SK-N-SH treated with all-trans-retinoic acid at 6 μM for 48 hours (cell line): ENCODE data around the gene FOXE3.

Experiments
- ATAC-seq: fragments of 200-7000 bp; cut with Tn5 transposase; 3 replicates; pipeline ENCODE4 v1.9.1; 2020; ENCODE audit warnings: mild to moderate bottlenecking, moderate library complexity
- ARNTL ChIP-seq: fragments of 450-650 bp; formaldehyde crosslinking; IDR thresholded peaks from 2 replicates; pipeline ENCODE4 v1.5.0; 2020; ENCODE audit warnings: low read depth, mild to moderate bottlenecking, moderate library complexity, borderline replicate concordance
- BACH2 ChIP-seq: fragments of 250-450 bp; sonication (Bioruptor Pico); IDR thresholded peaks from 2 replicates; pipeline ENCODE4 v1.9.0; 2021; ENCODE audit warnings: mild to moderate bottlenecking, borderline replicate concordance
- CSDC2 ChIP-seq: fragments of 250-450 bp; sonication (Bioruptor Pico); IDR thresholded peaks from 2 replicates; pipeline ENCODE4 v1.5.0; 2020; ENCODE audit warnings: mild to moderate bottlenecking, moderate library complexity
- ESRRG ChIP-seq: fragments of 250-450 bp; sonication (Bioruptor Pico); IDR thresholded peaks from 2 replicates; pipeline ENCODE4 v1.6.1; 2021; ENCODE audit warnings: mild to moderate bottlenecking
- GLIS3 ChIP-seq: fragments of 250-450 bp; sonication (Bioruptor Pico); IDR thresholded peaks from 2 replicates; pipeline ENCODE4 v1.5.0; 2020; ENCODE audit warnings: mild to moderate bottlenecking, moderate library complexity
- ISL1 ChIP-seq: fragments of 250-450 bp; sonication (Bioruptor Pico); IDR thresholded peaks from 2 replicates; pipeline ENCODE4 v2.1.2; 2022; ENCODE audit warnings: mild to moderate bottlenecking, moderate library complexity
- OSR1 ChIP-seq: fragments of 250-450 bp; sonication (Bioruptor Pico); IDR thresholded peaks from 2 replicates; pipeline ENCODE4 v1.8.0; 2022; ENCODE audit warnings: moderate library complexity, mild to moderate bottlenecking, inconsistent platforms
- PPARA ChIP-seq: fragments of 250-450 bp; sonication (Bioruptor Pico); IDR thresholded peaks from 2 replicates; pipeline ENCODE4 v1.5.0; 2020; ENCODE audit warnings: mild to moderate bottlenecking, borderline replicate concordance
- RARB ChIP-seq: fragments of 250-450 bp; sonication (Bioruptor Pico); IDR thresholded peaks from 2 replicates; pipeline ENCODE4 v1.8.0; 2021; ENCODE audit warnings: mild to moderate bottlenecking, moderate library complexity
- TCF4 ChIP-seq: fragments of 250-450 bp; sonication (Bioruptor Pico); IDR thresholded peaks from 2 replicates; pipeline ENCODE4 v1.8.0; 2021; ENCODE audit warnings: mild to moderate bottlenecking, moderate library complexity, borderline replicate concordance
- TOX ChIP-seq: fragments of 250-450 bp; sonication (Bioruptor Pico); IDR thresholded peaks from 2 replicates; pipeline ENCODE4 v1.8.0; 2021; ENCODE audit warnings: mild to moderate bottlenecking, moderate library complexity, borderline replicate concordance
- ZC3H10 ChIP-seq: fragments of 250-450 bp; sonication (Bioruptor Pico); IDR thresholded peaks from 2 replicates; pipeline ENCODE4 v1.5.1; 2021; ENCODE audit warnings: mild to moderate bottlenecking, moderate library complexity
- ZFP30 ChIP-seq: fragments of 450-650 bp; formaldehyde crosslinking; IDR thresholded peaks from 2 replicates; pipeline ENCODE4 v1.5.0; 2022; ENCODE audit warnings: mild to moderate bottlenecking, moderate library complexity
- ZNF565 ChIP-seq: fragments of 450-650 bp; formaldehyde crosslinking; conservative IDR thresholded peaks from 2 replicates; pipeline ENCODE4 v1.5.0; 2020; ENCODE audit warnings: low read depth, mild to moderate bottlenecking, moderate library complexity
- ZNF8 ChIP-seq: fragments of 450-650 bp; formaldehyde crosslinking; IDR thresholded peaks from 2 replicates; pipeline ENCODE4 v1.5.0; 2020; ENCODE audit warnings: mild to moderate bottlenecking, moderate library complexity
- TF ChIP-seq, protein P1 (sequence below): fragments of 250-450 bp; sonication (Bioruptor Pico); IDR thresholded peaks from 2 replicates; pipeline ENCODE4 v1.5.1; 2020; ENCODE audit warnings: low read depth, mild to moderate bottlenecking, moderate library complexity
- TF ChIP-seq, protein P2 (sequence below): fragments of 250-450 bp; sonication (Bioruptor Pico); IDR thresholded peaks from 2 replicates; pipeline ENCODE4 v1.8.0; 2021; ENCODE audit warnings: low read depth, mild to moderate bottlenecking, moderate library complexity, borderline replicate concordance
- TF ChIP-seq, protein P3 (sequence below): fragments of 250-450 bp; sonication (Bioruptor Pico); IDR thresholded peaks from 2 replicates; pipeline ENCODE4 v1.5.1; 2021; ENCODE audit warnings: mild to moderate bottlenecking, moderate library complexity
- TF ChIP-seq, protein P4 (sequence below): fragments of 250-450 bp; sonication (Bioruptor Pico); IDR thresholded peaks from 2 replicates; pipeline ENCODE4 v1.5.0; 2020; ENCODE audit warnings: mild to moderate bottlenecking, moderate library complexity
- TF ChIP-seq, protein P5 (sequence below): fragments of 250-450 bp; sonication (Bioruptor Pico); IDR thresholded peaks from 2 replicates; pipeline ENCODE4 v1.8.0; 2020; ENCODE audit warnings: mild to moderate bottlenecking, moderate library complexity, borderline replicate concordance

FOXE3 gene

DNA sequence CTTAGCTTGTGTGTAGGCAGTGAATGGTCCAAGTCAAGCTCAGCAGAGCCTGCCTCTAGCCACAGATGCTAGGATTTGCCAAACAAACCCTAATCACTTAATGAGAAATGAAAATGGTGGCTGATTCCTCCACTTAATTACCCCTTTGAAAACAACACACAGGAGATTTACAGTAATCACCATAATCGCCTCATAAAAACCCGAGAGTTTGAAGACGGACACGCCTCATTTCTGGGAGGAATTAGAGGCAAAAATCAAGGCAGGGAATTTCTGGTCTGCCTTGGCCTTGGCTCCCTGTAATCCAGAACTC, 16.3 kb upstream of the FOXE3 start:
- TF ChIP-seq, protein P1, sequence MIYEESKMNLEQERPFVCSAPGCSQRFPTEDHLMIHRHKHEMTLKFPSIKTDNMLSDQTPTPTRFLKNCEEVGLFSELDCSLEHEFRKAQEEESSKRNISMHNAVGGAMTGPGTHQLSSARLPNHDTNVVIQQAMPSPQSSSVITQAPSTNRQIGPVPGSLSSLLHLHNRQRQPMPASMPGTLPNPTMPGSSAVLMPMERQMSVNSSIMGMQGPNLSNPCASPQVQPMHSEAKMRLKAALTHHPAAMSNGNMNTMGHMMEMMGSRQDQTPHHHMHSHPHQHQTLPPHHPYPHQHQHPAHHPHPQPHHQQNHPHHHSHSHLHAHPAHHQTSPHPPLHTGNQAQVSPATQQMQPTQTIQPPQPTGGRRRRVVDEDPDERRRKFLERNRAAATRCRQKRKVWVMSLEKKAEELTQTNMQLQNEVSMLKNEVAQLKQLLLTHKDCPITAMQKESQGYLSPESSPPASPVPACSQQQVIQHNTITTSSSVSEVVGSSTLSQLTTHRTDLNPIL (CRISPR knock-in tag): no peak
- TF ChIP-seq GLIS3 (CRISPR knock-in tag) (no peak), TCF4 (CRISPR knock-in tag) (no peak)
- TF ChIP-seq, all 23 proteins: peak for 0

DNA sequence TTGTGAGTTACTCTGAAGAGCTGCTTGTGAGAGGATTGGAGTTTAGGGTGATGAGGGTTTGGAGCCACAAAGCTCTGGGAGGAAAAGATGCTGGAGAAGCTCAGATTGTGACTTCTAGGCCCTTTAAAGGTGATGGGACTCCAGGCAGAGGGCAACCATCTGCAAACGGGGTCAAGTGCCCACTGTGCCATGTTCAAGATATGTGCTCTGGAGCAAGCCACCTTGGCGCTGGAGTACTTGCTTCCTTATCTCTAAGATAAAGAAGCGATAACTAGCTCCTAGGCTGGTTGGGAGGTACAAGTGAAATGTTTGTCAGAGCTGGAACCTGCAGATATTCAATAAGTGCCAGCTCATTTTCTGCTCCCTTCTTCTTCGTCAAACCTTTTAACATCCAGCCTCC, 14.3 kb upstream of the FOXE3 start:
- TF ChIP-seq CSDC2: no peak
- no peak for TF ChIP-seq TOX (CRISPR knock-in tag)
- no peak for TF ChIP-seq BACH2
- TF ChIP-seq ZNF8 (CRISPR knock-in tag): no peak
- no peak for TF ChIP-seq ZFP30 (CRISPR knock-in tag)
- no peak for TF ChIP-seq ISL1 (CRISPR knock-in tag)
- no peak for TF ChIP-seq OSR1 (CRISPR knock-in tag)
- TF ChIP-seq PPARA (CRISPR knock-in tag): no peak
- TF ChIP-seq RARB (CRISPR knock-in tag): no peak
- TF ChIP-seq ESRRG (CRISPR knock-in tag): no peak
- TF ChIP-seq, protein P2, sequence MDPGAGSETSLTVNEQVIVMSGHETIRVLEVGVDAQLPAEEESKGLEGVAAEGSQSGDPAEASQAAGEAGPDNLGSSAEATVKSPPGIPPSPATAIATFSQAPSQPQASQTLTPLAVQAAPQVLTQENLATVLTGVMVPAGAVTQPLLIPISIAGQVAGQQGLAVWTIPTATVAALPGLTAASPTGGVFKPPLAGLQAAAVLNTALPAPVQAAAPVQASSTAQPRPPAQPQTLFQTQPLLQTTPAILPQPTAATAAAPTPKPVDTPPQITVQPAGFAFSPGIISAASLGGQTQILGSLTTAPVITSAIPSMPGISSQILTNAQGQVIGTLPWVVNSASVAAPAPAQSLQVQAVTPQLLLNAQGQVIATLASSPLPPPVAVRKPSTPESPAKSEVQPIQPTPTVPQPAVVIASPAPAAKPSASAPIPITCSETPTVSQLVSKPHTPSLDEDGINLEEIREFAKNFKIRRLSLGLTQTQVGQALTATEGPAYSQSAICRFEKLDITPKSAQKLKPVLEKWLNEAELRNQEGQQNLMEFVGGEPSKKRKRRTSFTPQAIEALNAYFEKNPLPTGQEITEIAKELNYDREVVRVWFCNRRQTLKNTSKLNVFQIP: no peak
- TF ChIP-seq ARNTL (CRISPR knock-in tag): no peak
- TF ChIP-seq, protein P3, sequence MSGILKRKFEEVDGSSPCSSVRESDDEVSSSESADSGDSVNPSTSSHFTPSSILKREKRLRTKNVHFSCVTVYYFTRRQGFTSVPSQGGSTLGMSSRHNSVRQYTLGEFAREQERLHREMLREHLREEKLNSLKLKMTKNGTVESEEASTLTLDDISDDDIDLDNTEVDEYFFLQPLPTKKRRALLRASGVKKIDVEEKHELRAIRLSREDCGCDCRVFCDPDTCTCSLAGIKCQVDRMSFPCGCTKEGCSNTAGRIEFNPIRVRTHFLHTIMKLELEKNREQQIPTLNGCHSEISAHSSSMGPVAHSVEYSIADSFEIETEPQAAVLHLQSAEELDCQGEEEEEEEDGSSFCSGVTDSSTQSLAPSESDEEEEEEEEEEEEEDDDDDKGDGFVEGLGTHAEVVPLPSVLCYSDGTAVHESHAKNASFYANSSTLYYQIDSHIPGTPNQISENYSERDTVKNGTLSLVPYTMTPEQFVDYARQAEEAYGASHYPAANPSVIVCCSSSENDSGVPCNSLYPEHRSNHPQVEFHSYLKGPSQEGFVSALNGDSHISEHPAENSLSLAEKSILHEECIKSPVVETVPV (CRISPR knock-in tag): no peak
- TF ChIP-seq, protein P4, sequence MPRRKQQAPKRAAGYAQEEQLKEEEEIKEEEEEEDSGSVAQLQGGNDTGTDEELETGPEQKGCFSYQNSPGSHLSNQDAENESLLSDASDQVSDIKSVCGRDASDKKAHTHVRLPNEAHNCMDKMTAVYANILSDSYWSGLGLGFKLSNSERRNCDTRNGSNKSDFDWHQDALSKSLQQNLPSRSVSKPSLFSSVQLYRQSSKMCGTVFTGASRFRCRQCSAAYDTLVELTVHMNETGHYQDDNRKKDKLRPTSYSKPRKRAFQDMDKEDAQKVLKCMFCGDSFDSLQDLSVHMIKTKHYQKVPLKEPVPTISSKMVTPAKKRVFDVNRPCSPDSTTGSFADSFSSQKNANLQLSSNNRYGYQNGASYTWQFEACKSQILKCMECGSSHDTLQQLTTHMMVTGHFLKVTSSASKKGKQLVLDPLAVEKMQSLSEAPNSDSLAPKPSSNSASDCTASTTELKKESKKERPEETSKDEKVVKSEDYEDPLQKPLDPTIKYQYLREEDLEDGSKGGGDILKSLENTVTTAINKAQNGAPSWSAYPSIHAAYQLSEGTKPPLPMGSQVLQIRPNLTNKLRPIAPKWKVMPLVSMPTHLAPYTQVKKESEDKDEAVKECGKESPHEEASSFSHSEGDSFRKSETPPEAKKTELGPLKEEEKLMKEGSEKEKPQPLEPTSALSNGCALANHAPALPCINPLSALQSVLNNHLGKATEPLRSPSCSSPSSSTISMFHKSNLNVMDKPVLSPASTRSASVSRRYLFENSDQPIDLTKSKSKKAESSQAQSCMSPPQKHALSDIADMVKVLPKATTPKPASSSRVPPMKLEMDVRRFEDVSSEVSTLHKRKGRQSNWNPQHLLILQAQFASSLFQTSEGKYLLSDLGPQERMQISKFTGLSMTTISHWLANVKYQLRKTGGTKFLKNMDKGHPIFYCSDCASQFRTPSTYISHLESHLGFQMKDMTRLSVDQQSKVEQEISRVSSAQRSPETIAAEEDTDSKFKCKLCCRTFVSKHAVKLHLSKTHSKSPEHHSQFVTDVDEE (CRISPR knock-in tag): no peak
- no peak for TF ChIP-seq TCF4 (CRISPR knock-in tag)
- TF ChIP-seq, protein P1 (CRISPR knock-in tag): no peak
- no peak for TF ChIP-seq ZC3H10 (CRISPR knock-in tag)
- no peak for ATAC-seq

More for the DNA sequence above, 16.3 kb upstream of the FOXE3 start:
- no peak for ATAC-seq

DNA sequence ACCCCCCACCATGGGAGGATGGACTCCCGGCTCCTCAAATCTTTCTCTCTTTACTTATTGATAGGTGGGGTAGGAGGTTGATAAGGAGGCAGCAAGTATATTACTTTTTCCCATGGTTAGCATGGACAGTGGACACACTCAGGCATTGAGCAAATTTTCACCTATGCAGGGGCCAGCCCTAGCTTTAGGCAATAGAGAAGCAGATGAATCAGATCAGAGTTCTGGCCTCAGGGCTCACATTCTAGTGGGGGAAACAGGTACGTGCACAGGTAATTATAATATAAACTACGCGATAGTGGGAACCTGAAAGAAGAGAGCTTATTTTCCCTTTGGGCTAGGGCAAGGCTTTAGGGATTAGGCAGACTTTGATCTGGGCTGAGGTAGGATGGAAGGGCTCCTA, 13.5 kb upstream of the FOXE3 start:
- no peak for ATAC-seq
- TF ChIP-seq, protein P3 (CRISPR knock-in tag): no peak
- TF ChIP-seq RARB (CRISPR knock-in tag): no peak

DNA sequence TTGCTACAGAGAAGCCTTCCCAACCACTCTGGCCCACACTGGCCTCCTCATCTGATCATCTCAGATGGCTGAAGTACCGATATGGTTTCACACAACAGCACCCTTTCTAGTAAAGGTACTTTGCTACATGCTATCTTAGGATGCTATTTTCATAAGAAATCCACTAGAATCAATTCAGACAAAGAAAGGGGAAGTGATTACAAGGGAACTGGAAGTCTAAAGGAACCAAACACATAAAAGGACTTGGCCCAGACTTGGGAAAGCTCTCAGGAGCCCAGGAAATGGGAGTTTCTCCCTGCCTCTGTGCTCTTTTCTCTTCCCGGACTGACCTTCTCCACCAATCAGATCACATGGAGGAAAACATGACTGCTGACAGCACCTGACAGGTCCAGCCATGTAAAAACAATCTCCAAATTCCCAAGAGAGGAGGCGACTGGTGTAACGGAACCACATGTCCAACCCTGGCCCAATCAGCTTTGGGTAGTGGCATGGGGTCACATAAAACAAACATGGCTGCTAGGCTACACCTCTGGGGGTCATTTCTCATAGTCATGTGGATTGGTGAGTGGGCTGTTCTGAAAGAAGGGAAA, 12.7 kb upstream of the FOXE3 start:
- no peak for ATAC-seq
- TF ChIP-seq ZC3H10 (CRISPR knock-in tag): no peak
- TF ChIP-seq, protein P1 (CRISPR knock-in tag): no peak
- no peak for TF ChIP-seq ZNF565
- TF ChIP-seq GLIS3 (CRISPR knock-in tag): no peak
- no peak for TF ChIP-seq OSR1 (CRISPR knock-in tag)
- TF ChIP-seq, protein P3 (CRISPR knock-in tag): no peak
- TF ChIP-seq ISL1 (CRISPR knock-in tag): no peak
- TF ChIP-seq TCF4 (CRISPR knock-in tag): no peak
- TF ChIP-seq, protein P5, sequence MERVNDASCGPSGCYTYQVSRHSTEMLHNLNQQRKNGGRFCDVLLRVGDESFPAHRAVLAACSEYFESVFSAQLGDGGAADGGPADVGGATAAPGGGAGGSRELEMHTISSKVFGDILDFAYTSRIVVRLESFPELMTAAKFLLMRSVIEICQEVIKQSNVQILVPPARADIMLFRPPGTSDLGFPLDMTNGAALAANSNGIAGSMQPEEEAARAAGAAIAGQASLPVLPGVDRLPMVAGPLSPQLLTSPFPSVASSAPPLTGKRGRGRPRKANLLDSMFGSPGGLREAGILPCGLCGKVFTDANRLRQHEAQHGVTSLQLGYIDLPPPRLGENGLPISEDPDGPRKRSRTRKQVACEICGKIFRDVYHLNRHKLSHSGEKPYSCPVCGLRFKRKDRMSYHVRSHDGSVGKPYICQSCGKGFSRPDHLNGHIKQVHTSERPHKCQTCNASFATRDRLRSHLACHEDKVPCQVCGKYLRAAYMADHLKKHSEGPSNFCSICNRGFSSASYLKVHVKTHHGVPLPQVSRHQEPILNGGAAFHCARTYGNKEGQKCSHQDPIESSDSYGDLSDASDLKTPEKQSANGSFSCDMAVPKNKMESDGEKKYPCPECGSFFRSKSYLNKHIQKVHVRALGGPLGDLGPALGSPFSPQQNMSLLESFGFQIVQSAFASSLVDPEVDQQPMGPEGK: no peak
- TF ChIP-seq CSDC2: no peak
- no peak for TF ChIP-seq TOX (CRISPR knock-in tag)
